GM12878 (cell line): ENCODE results near the gene SLC13A2. TPM values are rescaled to one million over a fixed set of nuclear protein-coding genes. Genes with fewer than 3 reads are reported as not detected.

Experiments
- ATAC-seq: fragments of 200-7000 bp; cut with Tn5 transposase; 3 replicates; pipeline ENCODE4 v1.9.1; 2020; ENCODE audit warnings: mild to moderate bottlenecking, moderate library complexity
- BruUV-seq: library from RNA; stranded (reverse); fragments of 400-500 nt; replicated peaks from 2 replicates; lab custom pipeline; 2021; lab: Mats Ljungman, UMichigan
- CTCF ChIA-PET: fragments of 300-600 bp; sonication (Branson Sonifier 250); formaldehyde crosslinking; extraction: SDS; loops from one replicate; lab custom pipeline; 2021; ENCODE audit warnings: inconsistent platforms; lab: Yijun Ruan, JAX
- POLR2A ChIA-PET: fragments of 350-600 bp; formaldehyde crosslinking; extraction: SDS; loops from one replicate; lab custom pipeline; 2021; ENCODE audit warnings: inconsistent platforms; lab: Charles Lee
- RAD21 ChIA-PET: fragments of 300-600 bp; sonication (Branson Sonifier 250); formaldehyde crosslinking; loops from one replicate; lab custom pipeline; 2023; ENCODE audit warnings: antibody characterized with exemption; ENCODE audit not compliant: unreplicated experiment; lab: Charles Lee
- SMC1A ChIA-PET: fragments of 300-600 bp; sonication (Branson Sonifier 250); formaldehyde crosslinking; loops from one replicate; lab custom pipeline; 2023; ENCODE audit not compliant: unreplicated experiment, uncharacterized antibody; lab: Charles Lee
- DNase-seq: peaks from one replicate; pipeline ENCODE4 v3.0.0-alpha.2; 2011; ENCODE audit warnings: low read depth, low spot score
- FAIRE-seq: peaks from 3 replicates; lab custom pipeline; 2011; peaks lifted over from hg19 to GRCh38; lab: Jason Lieb, UNC
- H2AFZ ChIP-seq: 2 replicates; pipeline ENCODE4 v1.6.0; 2011; ENCODE audit warnings: low read depth, low read length, control low read depth; ENCODE audit not compliant: control insufficient read depth
- H3K27ac ChIP-seq: 2 replicates; pipeline ENCODE4 v1.5.1; 2011; ENCODE audit warnings: control low read depth; ENCODE audit not compliant: control insufficient read depth, insufficient read depth
- H3K27me3 ChIP-seq, 2 experiments: replicated peaks in 1 of 2; 2 replicates each; pipeline versions ENCODE4 v1.6.0 to v1.6.1; 2011; ENCODE audit warnings: low read length in 1 of 2; ENCODE audit not compliant: control insufficient read depth in 2 of 2, insufficient read depth in 2 of 2
- H3K36me3 ChIP-seq, 2 experiments: 2 replicates each; pipeline ENCODE4 v1.5.1; 2011; ENCODE audit warnings: low read length in 1 of 2; ENCODE audit not compliant: control insufficient read depth in 2 of 2, insufficient read depth in 2 of 2
- H3K4me1 ChIP-seq: 2 replicates; pipeline ENCODE4 v1.6.1; 2011; ENCODE audit warnings: mild to moderate bottlenecking, low read length, moderate library complexity, mixed read lengths; ENCODE audit not compliant: control insufficient read depth, insufficient read depth
- H3K4me2 ChIP-seq: 2 replicates; pipeline ENCODE4 v1.6.0; 2011; ENCODE audit warnings: control low read depth; ENCODE audit not compliant: control insufficient read depth, insufficient read depth
- H3K4me3 ChIP-seq: fragments of 200-600 bp; sonication (generic); 2 replicates; pipeline ENCODE4 v1.5.1; 2016
- H3K79me2 ChIP-seq: 2 replicates; pipeline ENCODE4 v1.6.0; 2011; ENCODE audit warnings: low read length; ENCODE audit not compliant: control insufficient read depth, insufficient read depth
- H3K9ac ChIP-seq: 2 replicates; pipeline ENCODE4 v1.8.0; 2011; ENCODE audit warnings: low read length, control low read depth, mixed read lengths; ENCODE audit not compliant: control insufficient read depth, insufficient read depth
- H3K9me3 ChIP-seq: replicated peaks from 3 replicates; pipeline ENCODE4 v1.5.1; 2011; ENCODE audit warnings: mild to moderate bottlenecking, low read length; ENCODE audit not compliant: control insufficient read depth, insufficient read depth
- H4K20me1 ChIP-seq: 2 replicates; pipeline ENCODE4 v1.6.0; 2011; ENCODE audit not compliant: control insufficient read depth, insufficient read depth
- BACH1 ChIP-seq: fragments of 450-650 bp; IDR thresholded peaks from 2 replicates; pipeline ENCODE4 v1.6.1; 2017; ENCODE audit warnings: mild to moderate bottlenecking, borderline replicate concordance
- CEBPZ ChIP-seq: fragments of 150-350 bp; IDR thresholded peaks from 2 replicates; pipeline ENCODE4 v1.6.1; 2016; ENCODE audit warnings: low read depth, low read length
- CTCF ChIP-seq, 3 experiments: IDR thresholded peaks in 2 of 3; conservative IDR thresholded peaks in 1 of 3; 2 replicates each; pipeline ENCODE4 v1.5.1; 2011; ENCODE audit warnings: low read depth in 3 of 3, low read length in 3 of 3, mild to moderate bottlenecking in 3 of 3, control low read depth in 2 of 3, moderate library complexity in 2 of 3, inconsistent platforms in 1 of 3, mixed read lengths in 1 of 3; ENCODE audit not compliant: control insufficient read depth in 2 of 3, insufficient read depth in 1 of 3; ENCODE audit errors: extremely low read depth in 1 of 3
- KDM1A ChIP-seq: fragments of 200-600 bp; sonication (generic); IDR thresholded peaks from 2 replicates; pipeline ENCODE4 v1.6.1; 2016; ENCODE audit warnings: borderline replicate concordance
- NFYA ChIP-seq: IDR thresholded peaks from 2 replicates; pipeline ENCODE4 v1.6.1; 2011; ENCODE audit warnings: low read depth, mild to moderate bottlenecking, low read length, improper control_type of control experiment, borderline replicate concordance
- PBX3 ChIP-seq: IDR thresholded peaks from 2 replicates; pipeline ENCODE4 v1.6.1; 2011; ENCODE audit warnings: mild to moderate bottlenecking, low read depth, low read length, moderate library complexity; ENCODE audit not compliant: insufficient replicate concordance
- RCOR1 ChIP-seq: conservative IDR thresholded peaks from 2 replicates; pipeline ENCODE4 v1.6.1; 2012; ENCODE audit warnings: low read depth, low read length, improper control_type of control experiment
- SMC3 ChIP-seq: IDR thresholded peaks from 2 replicates; pipeline ENCODE4 v1.6.1; 2011; ENCODE audit warnings: low read length, improper control_type of control experiment, borderline replicate concordance
- STAT3 ChIP-seq: IDR thresholded peaks from 2 replicates; pipeline ENCODE4 v1.6.1; 2011; ENCODE audit warnings: low read depth, low read length, improper control_type of control experiment
- ZNF24 ChIP-seq: fragments of 450-650 bp; IDR thresholded peaks from 2 replicates; pipeline ENCODE4 v1.6.1; 2017; ENCODE audit warnings: antibody characterized with exemption, mild to moderate bottlenecking
- ZNF592 ChIP-seq: fragments of 450-650 bp; IDR thresholded peaks from 2 replicates; pipeline ENCODE4 v1.6.1; 2017; ENCODE audit warnings: mild to moderate bottlenecking, moderate library complexity
- WGBS: methylation state at CpG from one replicate; pipeline ENCODE4 v1.1.6; 2016; ENCODE audit warnings: low lambda C conversion rate; ENCODE audit not compliant: insufficient replicate concordance, insufficient coverage; ENCODE audit errors: missing lambda C conversion rate; 5-methylcytosine and 5-hydroxymethylcytosine counted together
- in situ Hi-C: fragments of 300-500 bp; cut with MboI; formaldehyde crosslinking; loops from 9 replicates; pipeline ENCODE4 v1.14.3; 2018; ENCODE audit warnings: mixed read lengths
- intact Hi-C: fragments of 100-400 bp; cut with micrococcal nuclease; formaldehyde crosslinking; loops from one replicate; pipeline ENCODE4 v1.14.2; 2022; ENCODE audit not compliant: unreplicated experiment
- polyA plus RNA-seq, 11 experiments: library from polyadenylated mRNA; depleted of rRNA in 4 of 11; unstranded in 6 of 11; stranded (reverse) in 5 of 11; fragments of >200 nt; fragmentation: Nextera tagmentation in 4 of 11; fragmentation: Illumina TruSeq in 1 of 11; extraction: Ambion mirVana in 4 of 11; extraction: Trizol in 1 of 11; gene quantifications; 1 replicate in 1 of 11; 2 replicates in 10 of 11; pipeline versions ENCODE4 v1.2.1 to v1.2.3, GENCODE V29; 2011 to 2016; ENCODE audit warnings: inconsistent platforms in 2 of 11, missing spikeins in 2 of 11, low read depth in 1 of 11
- total RNA-seq, 4 experiments: library from RNA; depleted of rRNA in 3 of 4; stranded (reverse); fragments of >200 nt in 3 of 4; fragmentation: Illumina TruSeq in 1 of 4; extraction: Trizol in 1 of 4; gene quantifications; 2 replicates each; pipeline versions ENCODE4 v1.2.1 to v1.2.3, GENCODE V29; 2013 to 2021

SLC13A2 gene
- total and polyA plus RNA-seq, 10 of the 15 experiments (the other 5 are each of a cell fraction or from before 2014, with no cell fraction given), result 0.03 to 0.13 (median 0.05) TPM; not detected in 6

GRCh38 chr17:28471531-28472342 lies 1.7 kb upstream of the SLC13A2 start:
- Histone ChIP-seq H3K4me1 (peaks cover 66% of the 10 kb centered on the region), H3K4me2 (no peak overlapping the region), H3K4me3 (no peak overlapping the region), H3K27me3 (no peaks in the 10 kb centered on the region), H3K79me2 (no peaks in the 10 kb centered on the region), H3K36me3 (no peaks in the 10 kb centered on the region), H2AFZ (no peak overlapping the region), H3K9me3 (no peaks in the 10 kb centered on the region), H3K9ac (no peak overlapping the region), H3K27ac (no peak overlapping the region), H4K20me1 (0 out of 2 replicates have a peak, but pooled peaks cover 3% of the 10 kb centered on the region)
- intact Hi-C loops (no loop called here), in situ Hi-C loops (no loop called here)
- WGBS, result 74% methylated on average over 15 of the region's 15 CpGs
- ChIA-PET SMC1A (no interaction called here), CTCF (interaction anchor here (0.6 to 1.1 kb wide), 2 partner anchors 30 to 66 kb away, joined by 3 read pairs; no protein-coding TSS in a partner anchor), POLR2A (no interaction called here), RAD21 (no interaction called here)
- no peak for FAIRE-seq
- no peak for DNase-seq
- no TSS peak for BruUV-seq
- ATAC-seq, result no peak
- TF ChIP-seq NFYA (no peak), SMC3 (no peak), ZNF592 (no peak), RCOR1 (no peak), BACH1 (no peak), PBX3 (no peak), KDM1A (no peak), CTCF (IDR thresholded peaks at IDR 0.05 in 2 of 3, conservative IDR thresholded peaks at IDR 0.05 in 1 of 3; ENCODE audit: control insufficient read depth in 2 of 3, extremely low read depth in 1 of 3, insufficient read depth in 1 of 3, low read depth in 3 of 3, low read length in 3 of 3) (no peak), CEBPZ (no peak), STAT3 (no peak), ZNF24 (no peak)
